Kidney (tissue), 14 donors: ENCODE measurements around the gene TSEN34. TPM values are rescaled to one million over a fixed set of nuclear protein-coding genes. Genes with fewer than 3 reads are reported as not detected.
"Not testable (repeated sequence)": the region's sequence is repeated elsewhere in the genome, so short reads cannot be mapped to it uniquely, and the experiment has no call there.

Experiments
- DNase-seq, 5 donors: peaks; one replicate each; pipeline ENCODE4 v3.0.0-alpha.2; 2013 to 2020
- FAIRE-seq: peaks from 2 replicates; lab custom pipeline; 2012; peaks lifted over from hg19 to GRCh38; lab: Jason Lieb, UNC
- H3K27ac ChIP-seq, 2 donors: one replicate each; pipeline ENCODE4 v1.7.0; 2013; ENCODE audit warnings: low read depth in 2 of 2, low read length in 2 of 2, inconsistent platforms in 1 of 2
- H3K27me3 ChIP-seq: one replicate; pipeline ENCODE4 v1.7.1; 2013; ENCODE audit warnings: low read length, inconsistent platforms; ENCODE audit not compliant: control insufficient read depth, insufficient read depth
- H3K36me3 ChIP-seq, 3 donors: one replicate each; pipeline versions ENCODE4 v1.7.0 to v1.7.1; 2013; ENCODE audit warnings: low read length in 3 of 3, control low read depth in 1 of 3, inconsistent platforms in 1 of 3; ENCODE audit not compliant: insufficient read depth in 3 of 3, control insufficient read depth in 2 of 3
- H3K4me1 ChIP-seq, 3 donors: one replicate each; pipeline versions ENCODE4 v1.7.0 to v1.7.1; 2013; ENCODE audit warnings: low read length in 3 of 3, inconsistent platforms in 1 of 3, low read depth in 1 of 3; ENCODE audit not compliant: control insufficient read depth in 2 of 3, insufficient read depth in 2 of 3
- H3K4me3 ChIP-seq, 3 donors: one replicate each; pipeline versions ENCODE4 v1.7.0 to v1.8.1; 2013; ENCODE audit warnings: low read length in 3 of 3, control low read depth in 1 of 3, inconsistent platforms in 1 of 3
- H3K9ac ChIP-seq, 3 donors: one replicate each; pipeline versions ENCODE4 v1.7.0 to v1.7.1; 2013; ENCODE audit warnings: low read length in 3 of 3, control low read depth in 1 of 3, inconsistent platforms in 1 of 3
- H3K9me3 ChIP-seq, 3 donors: one replicate each; pipeline versions ENCODE4 v1.7.0 to v1.7.1; 2013; ENCODE audit warnings: low read length in 3 of 3, control low read depth in 1 of 3, inconsistent platforms in 1 of 3; ENCODE audit not compliant: control insufficient read depth in 2 of 3, insufficient read depth in 1 of 3
- CTCF ChIP-seq: IDR thresholded peaks from 3 replicates; pipeline ENCODE4 v1.5.1; 2012; ENCODE audit warnings: mild to moderate bottlenecking, moderate library complexity, borderline replicate concordance; ENCODE audit not compliant: insufficient read depth; ENCODE audit errors: extremely low read depth
- intact Hi-C: fragments of 100-400 bp; cut with DNase I; formaldehyde crosslinking; loops from one replicate; pipeline ENCODE4 v1.11.1; 2022
- polyA plus RNA-seq: library from polyadenylated mRNA; stranded (reverse); fragments of 350-450 nt; fragmentation: Illumina TruSeq; extraction: RNeasy Lipid Tissue Mini Kit (QIAGEN cat#74804); gene quantifications from one replicate; pipeline ENCODE4 v1.2.3, GENCODE V29; 2014; ENCODE audit warnings: low read depth, low replicate concordance; ENCODE audit not compliant: insufficient read depth
- total RNA-seq: library from RNA; stranded (reverse); fragmentation: NEBNext Ultra II Directional; extraction: Animal tissue kit (Norgen Biotek cat#: 25700); gene quantifications from one replicate; pipeline ENCODE4 v1.2.1, GENCODE V29; 2021
- donor health status: control.
- donor health status: control.
- donor health status: control.
- donor health status: control.
- donor health status: control.
- donor health status: DM: yes; HTN: yes; CAD: no.
- donor health status: Normal renal cell carcinoma (clear cell type).

Gene TSEN34
- total and polyA plus RNA-seq, 2 donors from 2014 or later: 33.8 to 51.0 TPM

DNA sequence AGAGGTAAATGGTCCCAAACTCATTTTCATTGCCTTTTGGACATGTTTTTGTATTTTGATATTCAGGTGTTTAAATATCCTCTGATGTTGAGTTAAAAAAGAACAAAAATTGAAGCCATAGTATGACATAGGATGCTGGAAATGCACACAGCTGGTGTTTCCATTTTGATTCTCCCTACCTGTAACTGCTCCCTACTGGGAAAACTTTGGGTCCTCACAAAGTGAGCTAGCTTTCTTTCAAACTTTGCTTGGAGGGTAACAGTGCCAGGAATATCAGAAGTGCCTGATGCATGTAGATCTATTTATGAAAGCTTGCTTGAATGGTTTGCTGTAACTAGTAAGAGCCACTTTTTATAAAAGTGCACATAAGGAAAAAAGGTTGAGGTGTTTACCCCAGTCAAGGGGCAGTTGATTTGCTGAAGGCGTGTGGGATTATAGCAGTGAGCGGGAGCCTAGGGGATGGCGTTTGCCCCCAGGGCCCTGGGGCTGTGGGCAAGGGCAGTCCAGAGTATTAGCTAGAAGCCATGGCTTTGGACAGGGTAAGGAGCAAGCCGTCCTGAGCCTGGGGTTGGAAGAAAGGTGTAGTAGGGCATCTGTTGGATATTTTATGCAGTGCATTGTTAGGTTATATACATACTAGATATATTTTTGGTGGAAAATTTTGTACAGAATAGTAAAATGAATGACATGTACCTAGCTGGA lies 13.8 kb downstream of the TSEN34 start:
- intact Hi-C loops: no loop called here

GRCh38 chr19:54206030-54206830 lies 15.1 kb downstream of the TSEN34 start:
- no peak for FAIRE-seq
- no peak for TF ChIP-seq CTCF
- H3K27ac ChIP-seq: peak overlapping the region in 1 of 2 donors; percentile 0
- H3K4me3 ChIP-seq: no peak overlapping the region
- H3K36me3 ChIP-seq: peaks cover 22 to 54% (median 32%) of the 10 kb centered on the region in 3 donors
- intact Hi-C loops: no loop called here
- no peak overlapping the region for H3K9ac ChIP-seq
- peak in 1 of 5 donors; percentile 69 for DNase-seq
- no peaks in the 10 kb centered on the region for H3K9me3 ChIP-seq
- peaks cover 17 to 47% (median 44%) of the 10 kb centered on the region in 3 donors for H3K4me1 ChIP-seq
- H3K27me3 ChIP-seq: no peaks in the 10 kb centered on the region

More for the DNA sequence above, 13.8 kb downstream of the TSEN34 start:
- Histone ChIP-seq H3K4me1 (peaks cover 13 to 42% (median 37%) of the 10 kb centered on the region in 3 donors), H3K9me3 (no peaks in the 10 kb centered on the region), H3K9ac (no peak overlapping the region), H3K27me3 (no peaks in the 10 kb centered on the region), H3K4me3 (no peak overlapping the region), H3K27ac (no peak overlapping the region), H3K36me3 (peaks cover 22 to 54% (median 32%) of the 10 kb centered on the region in 3 donors)
- TF ChIP-seq CTCF: no peak
- FAIRE-seq (no peak), DNase-seq (peak in 1 of 5 donors; percentile 15)

DNA sequence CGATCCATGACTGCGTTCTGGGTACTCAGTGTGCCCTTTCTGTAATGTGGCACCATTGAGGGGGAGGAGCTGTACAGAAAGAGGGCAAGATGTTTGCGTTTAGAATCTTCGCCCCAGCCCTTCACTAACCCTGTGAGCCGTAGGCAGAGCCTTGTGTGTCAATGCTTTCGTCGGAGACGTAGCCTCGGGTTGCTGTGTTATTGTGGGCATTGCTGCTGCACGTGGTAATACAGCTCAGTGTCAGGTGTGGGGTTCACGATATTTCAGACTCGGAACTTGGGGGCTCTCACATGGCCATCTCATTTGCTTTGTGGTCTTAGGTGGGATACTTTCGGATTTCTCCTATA lies 15.7 kb downstream of the TSEN34 start:
- DNase-seq (peak in 1 of 5 donors; percentile 26), FAIRE-seq (no peak)
- Histone ChIP-seq H3K36me3 (peaks cover 20 to 54% (median 32%) of the 10 kb centered on the region in 3 donors), H3K4me1 (peaks cover 12 to 47% (median 39%) of the 10 kb centered on the region in 3 donors), H3K9ac (no peak overlapping the region), H3K9me3 (no peaks in the 10 kb centered on the region), H3K27me3 (no peaks in the 10 kb centered on the region), H3K27ac (peak overlapping the region in 1 of 2 donors; percentile 0), H3K4me3 (no peak overlapping the region)
- TF ChIP-seq CTCF: no peak
- intact Hi-C loops: no loop called here

DNA sequence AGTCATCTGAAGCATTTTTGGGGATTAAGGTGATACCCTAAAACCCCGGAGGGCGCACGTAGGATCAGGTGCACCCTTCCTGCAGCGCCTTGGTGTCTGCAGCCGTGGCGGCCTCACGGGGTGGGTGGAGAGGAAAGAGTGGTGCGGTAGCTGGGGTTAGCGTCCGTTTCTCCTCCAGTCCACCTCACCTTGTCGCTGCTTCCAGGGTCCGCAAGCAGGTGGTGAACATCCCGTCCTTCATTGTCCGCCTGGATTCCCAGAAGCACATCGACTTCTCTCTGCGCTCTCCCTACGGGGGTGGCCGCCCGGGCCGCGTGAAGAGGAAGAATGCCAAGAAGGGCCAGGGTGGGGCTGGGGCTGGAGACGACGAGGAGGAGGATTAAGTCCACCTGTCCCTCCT lies 16.1 kb downstream of the TSEN34 start:
- peaks cover 12 to 44% (median 35%) of the 10 kb centered on the region in 3 donors for H3K4me1 ChIP-seq
- peak in 1 of 5 donors; percentile 63 for DNase-seq
- H3K9me3 ChIP-seq, H3K4me3 ChIP-seq, H3K9ac ChIP-seq, intact Hi-C loops, H3K27me3 ChIP-seq, FAIRE-seq, H3K27ac ChIP-seq: not testable (repeated sequence)
- H3K36me3 ChIP-seq: peaks cover 16 to 52% (median 32%) of the 10 kb centered on the region in 3 donors
